GM19463 (cell line): Measurements from ENCODE around the gene OR7A10.

Experiments used
- ATAC-seq: cut with Tn5 transposase; IDR thresholded peaks from one replicate; pipeline ENCODE4 v1.9.1; 2021; ENCODE audit warnings: mild to moderate bottlenecking, moderate library complexity; ENCODE audit not compliant: unreplicated experiment

Gene OR7A10

GRCh38 chr19:14848822-14849221 lies at the start of gene OR7A10:
Gene OR7A10, minus strand, starts transcription at chr19:14848922. Its CDS starts 7,045 bp downstream, at chr19:14841877.
- no peak for ATAC-seq

GRCh38 chr19:14890643-14891379 lies 42.1 kb upstream of the OR7A10 start:
- no peak for ATAC-seq

GRCh38 chr19:14889994-14890642 lies 41.4 kb upstream of the OR7A10 start:
- no peak for ATAC-seq

DNA sequence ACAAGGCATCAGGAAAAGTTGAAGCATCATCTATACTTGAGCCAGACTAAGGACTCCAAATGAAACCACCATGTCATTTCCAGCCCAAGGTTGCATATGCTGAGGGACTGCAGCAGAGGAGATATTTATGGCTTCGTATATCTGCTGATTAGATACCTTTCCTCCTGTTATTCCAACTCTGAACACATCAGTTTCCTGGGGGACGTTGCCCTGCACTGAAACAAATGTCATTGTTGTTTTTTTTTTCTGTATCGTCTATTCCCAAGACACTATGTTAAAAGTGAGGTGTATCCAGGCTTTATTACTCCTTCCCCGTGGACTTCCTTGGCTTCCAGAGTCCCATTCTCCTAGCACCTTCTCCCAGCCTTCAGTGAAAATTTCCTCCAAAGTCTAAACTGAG lies 37.3 kb upstream of the OR7A10 start, which contains the start of gene OR7A17:
OR7A17 (minus strand) TSS at position 101 of the 400 bp plus-strand sequence. CDS start 4,777 bp downstream, outside the sequence.
- ATAC-seq, result no peak

DNA sequence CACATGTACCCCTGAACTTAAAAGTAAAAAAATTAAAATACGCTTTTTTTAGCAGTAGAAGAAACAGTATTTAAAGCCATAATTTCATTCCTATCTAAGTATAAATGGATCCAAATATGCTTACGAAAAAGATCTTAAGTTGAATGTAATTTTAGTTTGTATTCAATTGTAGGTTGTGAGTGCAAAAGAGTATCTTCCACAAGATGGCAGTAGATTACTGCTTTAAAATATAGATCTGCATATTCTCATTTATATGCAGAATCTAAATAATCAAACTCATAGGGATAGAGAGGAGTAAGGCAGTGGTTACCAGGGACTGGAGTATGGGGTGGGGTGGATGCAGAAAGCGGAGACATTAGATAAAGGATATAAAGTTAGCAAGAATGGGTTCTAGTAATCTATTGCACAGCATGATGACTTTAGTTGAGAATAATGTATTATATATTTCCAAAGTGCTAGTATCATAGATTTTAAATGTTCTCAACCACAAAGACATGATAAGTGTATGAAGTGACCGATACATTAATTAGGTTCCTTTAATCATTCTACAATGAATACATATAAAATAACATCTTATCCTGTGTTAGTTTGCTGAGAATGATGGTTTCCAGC lies 23.0 kb upstream of the OR7A10 start:
- no peak for ATAC-seq

GRCh38 chr19:14868497-14868896 lies 19.8 kb upstream of the OR7A10 start:
- no peak for ATAC-seq

GRCh38 chr19:14843578-14843977 lies 5.1 kb downstream of the OR7A10 start:
- ATAC-seq, result no peak

DNA sequence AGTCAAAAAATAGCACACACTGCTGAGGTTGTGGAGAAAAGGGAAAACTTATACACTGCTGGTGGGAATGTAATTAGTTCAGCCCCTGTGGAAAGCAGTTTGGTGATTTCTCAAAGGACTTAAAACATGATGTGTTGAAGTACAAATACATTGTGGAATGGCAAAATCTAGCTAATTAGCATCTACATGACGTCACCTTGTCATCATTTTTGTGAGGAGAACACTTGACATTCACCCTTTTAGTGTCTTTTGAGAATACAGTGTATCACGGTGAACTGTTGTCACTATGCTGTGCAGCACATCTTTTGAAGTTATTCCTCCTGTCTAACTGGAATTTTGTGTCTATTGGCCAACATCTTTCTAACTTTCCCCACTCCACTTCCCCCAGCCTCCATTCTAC lies 5.6 kb downstream of the OR7A10 start:
- no peak for ATAC-seq

DNA sequence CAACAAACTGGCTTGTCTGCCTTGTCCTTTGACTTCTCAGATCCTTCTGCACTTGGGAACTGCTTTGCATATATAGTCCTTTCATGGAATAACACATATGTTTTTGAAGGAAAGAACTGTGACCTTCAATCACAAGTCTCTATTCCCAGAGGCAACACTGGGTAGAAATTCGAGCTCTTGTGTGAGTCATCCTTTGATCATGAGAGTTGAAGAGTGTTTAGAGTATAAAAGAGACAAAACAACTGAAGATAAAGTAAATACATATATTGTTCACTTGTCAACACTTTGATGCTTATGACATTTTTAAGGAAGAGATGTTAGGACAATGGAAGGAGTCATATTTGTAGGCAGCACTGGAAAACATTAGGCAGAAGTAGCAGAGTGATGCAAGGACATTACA lies 8.5 kb downstream of the OR7A10 start:
- ATAC-seq, result no peak

- no peak for ATAC-seq
Observed at GRCh38 chr19:14837391-14837790, 11.3 kb downstream of the OR7A10 start.

- no peak for ATAC-seq
Observed at GRCh38 chr19:14835011-14835410, 13.7 kb downstream of the OR7A10 start, which contains the start of the genes OR7A5 and OR7C1. Gene OR7A5, minus strand, starts transcription at chr19:14835185. Its CDS starts 6,944 bp downstream, at chr19:14828241. Gene OR7C1, minus strand, starts transcription at chr19:14835185. Its CDS starts 35,049 bp downstream, at chr19:14800136.

GRCh38 chr19:14830702-14831101 lies 18.0 kb downstream of the OR7A10 start:
- no peak for ATAC-seq

GRCh38 chr19:14826006-14826405 lies 22.7 kb downstream of the OR7A10 start:
- ATAC-seq, result no peak

DNA sequence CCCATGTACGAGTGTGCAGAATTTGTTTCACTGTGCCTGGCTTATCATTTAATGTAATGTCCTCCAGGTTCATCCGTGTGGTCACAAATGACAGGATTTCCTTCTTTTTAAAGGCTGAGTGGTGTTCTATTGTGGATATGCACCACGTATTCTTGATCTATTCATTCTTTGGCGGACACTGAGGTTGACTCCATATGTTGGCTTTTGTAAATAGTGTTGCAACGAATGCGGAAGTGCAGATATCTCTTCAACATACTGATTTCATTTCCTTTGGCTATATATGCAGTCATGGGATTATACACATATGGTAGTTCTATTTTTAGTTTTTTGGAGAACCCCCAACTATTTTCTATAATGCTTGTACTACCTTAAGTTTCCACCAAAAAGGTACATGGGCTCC lies 26.8 kb downstream of the OR7A10 start:
- no peak for ATAC-seq

DNA sequence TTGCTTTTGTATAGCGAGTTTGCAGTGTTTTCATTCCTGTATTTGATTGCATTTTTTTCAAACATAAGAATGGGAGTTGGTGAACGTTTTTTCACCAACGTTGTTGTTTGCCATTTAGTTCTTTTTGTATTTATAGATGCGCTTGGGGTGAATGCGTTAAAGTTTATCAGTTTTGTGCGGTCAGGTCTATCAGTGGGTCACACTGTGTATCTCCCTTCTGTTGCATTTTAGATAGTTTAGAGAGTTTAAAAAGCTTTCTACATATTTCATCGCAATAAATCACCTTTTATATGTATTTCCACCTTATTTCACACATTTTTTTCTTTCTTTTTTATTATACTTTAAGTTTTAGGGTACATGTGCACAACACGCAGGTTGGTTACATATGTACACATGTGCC lies 30.1 kb downstream of the OR7A10 start:
- no peak for ATAC-seq

- ATAC-seq, result no peak
Observed at GRCh38 chr19:14817052-14817451, 31.7 kb downstream of the OR7A10 start.

DNA sequence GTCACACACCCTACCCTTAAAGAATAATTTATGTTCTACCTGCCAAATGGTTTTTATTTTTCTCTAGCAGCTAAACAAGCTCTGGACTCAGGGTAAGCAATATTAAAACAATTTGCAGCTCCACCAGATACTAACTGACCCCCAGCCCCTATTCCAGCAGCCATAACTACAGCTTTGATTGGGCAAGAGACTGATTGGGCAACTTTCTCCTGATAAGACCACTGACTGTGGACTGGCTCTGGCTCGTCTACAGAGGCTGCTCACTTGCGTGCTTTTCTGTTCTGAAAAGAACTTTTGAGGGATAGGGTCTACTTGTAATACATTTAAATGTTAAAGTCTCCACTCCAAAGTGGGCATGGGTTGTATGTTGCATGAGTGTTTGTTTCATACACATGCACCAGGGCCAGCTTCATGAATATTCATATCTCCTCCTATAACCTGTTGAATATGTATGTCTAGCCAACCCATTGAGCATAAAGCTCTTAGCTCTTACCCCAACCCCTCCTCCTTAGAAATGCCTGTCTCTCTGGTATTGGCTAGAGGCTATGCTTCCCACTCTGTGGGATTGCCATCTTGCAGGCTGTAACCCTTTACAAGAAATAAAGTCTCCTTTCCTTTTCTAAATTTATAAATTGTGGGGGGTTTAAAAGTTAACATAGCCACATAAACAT lies 33.6 kb downstream of the OR7A10 start:
- ATAC-seq, result no peak

GRCh38 chr19:14809272-14810057 lies 39.3 kb downstream of the OR7A10 start:
- no peak for ATAC-seq

- no peak for ATAC-seq
Observed at GRCh38 chr19:14804765-14805164, 44.0 kb downstream of the OR7A10 start.

DNA sequence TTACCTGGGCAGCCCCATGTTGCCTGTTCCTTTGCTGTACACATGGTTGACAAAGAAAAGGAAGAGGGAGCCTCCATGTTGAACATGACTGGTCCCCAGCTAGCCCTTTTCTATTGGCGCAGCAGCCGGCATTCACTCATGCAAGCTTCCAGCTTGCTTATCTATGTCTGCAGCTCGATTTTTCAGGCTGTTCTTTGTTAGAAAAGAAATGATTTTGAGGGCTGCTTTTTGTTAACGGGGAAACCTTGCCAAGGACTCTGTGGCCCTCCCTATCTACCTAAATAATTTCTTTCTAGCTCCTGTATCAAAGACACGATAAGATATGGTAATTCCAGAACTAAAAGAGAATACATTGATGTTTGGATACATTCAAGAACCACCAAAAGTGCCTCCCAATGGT lies 50.0 kb downstream of the OR7A10 start:
- no peak for ATAC-seq
